NK-92 treated with Interleukin-12 subunit alpha and Interleukin-12 subunit beta, amount 100 ng/mL, for 24 hours (cell line): Measurements from ENCODE around the gene CEP350.

Experiments used
- DNase-seq: peaks from one replicate; lab custom pipeline; 2025; lab: John Stamatoyannopoulos, UW

Gene CEP350

DNA sequence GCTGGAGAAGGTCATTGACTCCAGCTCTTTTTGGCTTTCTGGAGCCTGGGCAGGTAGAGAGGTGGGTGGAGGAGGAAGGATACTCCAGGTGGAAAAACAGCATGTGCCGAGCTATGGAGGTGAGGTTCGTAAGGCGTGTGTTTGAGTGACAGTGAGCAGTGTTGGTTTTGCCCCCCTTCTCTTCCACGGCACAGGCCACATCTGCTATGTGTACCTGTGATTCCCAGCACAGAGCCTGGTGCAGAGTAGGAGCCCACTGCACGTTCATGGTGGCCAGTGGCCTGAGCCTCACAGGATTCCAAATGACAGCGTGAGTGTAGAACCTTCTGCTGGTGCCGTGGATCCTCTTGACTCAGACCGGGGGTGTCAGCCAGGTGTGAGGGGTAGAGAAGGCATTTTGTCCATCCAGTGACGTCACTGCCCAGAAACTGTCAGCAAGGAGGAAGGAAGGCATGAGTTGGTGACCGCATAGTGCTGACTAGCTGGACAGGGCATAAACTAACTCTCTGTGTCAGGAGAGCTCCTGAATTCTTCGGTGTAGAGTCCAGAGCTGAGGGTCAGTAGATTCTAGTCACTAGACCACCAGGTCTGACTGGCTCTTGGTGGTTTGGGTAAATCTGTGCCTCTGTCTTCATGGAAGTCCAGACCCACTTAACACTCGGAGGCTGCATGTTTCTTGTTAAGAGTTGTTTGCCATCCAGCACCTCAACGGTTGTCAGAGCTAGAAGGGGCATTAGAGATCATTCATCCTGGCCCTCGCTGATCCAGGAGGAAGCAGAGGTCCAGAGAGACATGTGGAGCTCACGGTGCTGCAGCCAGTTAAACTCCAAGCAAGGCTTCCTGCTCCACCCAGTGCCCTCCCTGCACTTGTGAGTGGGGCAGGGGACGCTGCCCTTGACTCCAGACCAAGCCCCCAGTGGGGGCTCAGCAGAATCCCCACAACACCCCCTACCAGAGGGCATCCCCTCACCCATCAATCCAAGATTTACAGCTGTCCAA lies 203.8 kb downstream of the CEP350 start:
- no peak for DNase-seq

DNA sequence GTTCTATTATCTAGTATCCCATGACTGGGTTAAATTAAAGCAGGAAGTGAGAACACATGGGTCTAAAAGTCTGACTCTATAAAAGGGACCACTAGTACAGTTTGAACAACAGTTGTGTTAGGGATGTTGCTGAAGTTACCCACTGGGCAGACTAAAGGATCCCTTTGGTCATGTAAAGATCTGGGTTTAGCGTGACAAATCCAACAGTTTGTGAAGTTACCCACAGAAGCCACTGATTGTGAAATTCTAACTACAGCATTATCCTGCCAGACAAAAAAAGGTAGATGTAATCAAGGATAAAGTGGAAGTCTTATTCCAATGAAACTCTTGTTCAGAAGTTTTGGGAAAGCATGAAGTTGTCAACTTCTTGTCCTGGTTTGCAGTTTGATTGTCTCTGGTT lies 205.7 kb downstream of the CEP350 start:
- no peak for DNase-seq

DNA sequence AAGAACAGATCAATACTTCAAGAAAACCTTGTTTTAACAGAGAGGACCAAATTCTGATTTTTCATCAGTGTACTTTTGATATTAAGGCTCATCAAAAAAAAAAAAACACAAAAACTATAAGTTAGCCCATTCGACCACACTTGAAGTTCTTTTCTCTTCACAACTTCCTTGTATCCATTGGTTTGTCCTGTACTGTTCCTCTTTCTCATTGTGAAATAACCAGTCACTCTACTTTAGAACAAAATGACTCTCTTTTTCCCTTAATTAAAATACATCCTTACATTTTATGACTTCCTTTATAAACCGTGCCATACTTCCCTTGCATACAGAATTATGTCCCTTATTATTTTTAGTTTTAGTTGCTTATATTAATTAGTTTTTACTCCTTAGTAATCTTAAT lies 208.4 kb downstream of the CEP350 start:
- DNase-seq: no peak
